Measurements from ENCODE around the gene FSTL4. TPM values are rescaled to one million over a fixed set of nuclear protein-coding genes. Genes with fewer than 3 reads are reported as not detected.
A peak's percentile ranks its signal among the peaks of the same experiment; 100 is the strongest.

Gene FSTL4
- total and polyA plus RNA-seq, 2 of the 13 experiments (the other 11 are each of a cell fraction or from before 2014, with no cell fraction given), result 2.1 to 3.0 TPM

- no peak for TF ChIP-seq CENPBD1 (CRISPR knock-in tag; IDR thresholded peaks at IDR 0.05; ENCODE audit: borderline replicate concordance, low read depth)
- no peak for TF ChIP-seq ZNF614 (CRISPR knock-in tag; IDR thresholded peaks at IDR 0.05; ENCODE audit: borderline replicate concordance)
- no peak for TF ChIP-seq ZHX2 (IDR thresholded peaks at IDR 0.05; ENCODE audit: low read depth)
- TF ChIP-seq ZHX2 (CRISPR knock-in tag; IDR thresholded peaks at IDR 0.05; ENCODE audit: borderline replicate concordance), result no peak
These were observed 257.8 kb downstream of the FSTL4 start (continued) for GRCh38 chr5:133354323-133355185.

- WGBS (ENCODE audit: low lambda C conversion rate), result 9% methylated on average over 7 of the region's 8 CpGs
- H3K9me3 ChIP-seq (ENCODE audit: low read length), result no peaks in the 10 kb centered on the region
- TF ChIP-seq MIER2 (CRISPR knock-in tag; IDR thresholded peaks at IDR 0.05) (peak; percentile 64; the same call in 1 of the 2 replicates), ZNF431 (CRISPR knock-in tag; IDR thresholded peaks at IDR 0.05; ENCODE audit: borderline replicate concordance, low read depth) (no peak), REST (IDR thresholded peaks at IDR 0.05; ENCODE audit: borderline replicate concordance in 1 of 2, low read depth in 1 of 2, low read length in 2 of 2) (peak; percentile 46 to 86), CTCF (CRISPR knock-in tag; IDR thresholded peaks at IDR 0.05) (peak; percentile 23; the same call in 1 of the 2 replicates), RXRB (CRISPR knock-in tag; IDR thresholded peaks at IDR 0.05; ENCODE audit: borderline replicate concordance) (0 out of 2 replicates have a peak, but pooled peaks have one; percentile 10)
These were observed 258.6 kb downstream of the FSTL4 start for GRCh38 chr5:133353741-133354140.

More at GRCh38 chr5:133353741-133354140, 258.6 kb downstream of the FSTL4 start:
- H3K36me3 ChIP-seq (replicated peaks in 1 of 2; ENCODE audit: control insufficient read depth in 1 of 2, insufficient read depth in 2 of 2, low read length in 2 of 2), result no peaks in the 10 kb centered on the region
- DNase-seq (ENCODE audit: low spot score) (no peak), FAIRE-seq (no peak), ATAC-seq (peak; percentile 86)
- H3K4me3 ChIP-seq (replicated peaks in 1 of 3; ENCODE audit: insufficient read depth in 1 of 3, low read depth in 2 of 3, low read length in 3 of 3), result no peak overlapping the region
- intact Hi-C loops (cut with micrococcal nuclease; ENCODE audit: unreplicated experiment) (no loop called here), in situ Hi-C loops (cut with HindIII; ENCODE audit: extremely low pct_ligation_motif_present, low pct_unique_long_range_greater_than_20kb) (no loop called here)
- H3K79me2 ChIP-seq (ENCODE audit: insufficient read depth, low read length), result no peaks in the 10 kb centered on the region
- POLR2A ChIA-PET, result no interaction called here
- H4K20me1 ChIP-seq (ENCODE audit: insufficient read depth, low read length), result no peaks in the 10 kb centered on the region
- peaks cover 0 to 6% of the 10 kb centered on the region in 2 experiments; a peak in 1 of 5 replicates for H3K27me3 ChIP-seq (ENCODE audit: control insufficient read depth in 1 of 2, insufficient read depth in 2 of 2, low read length in 2 of 2)
- BruUV-seq (replicated peaks), result no TSS peak
- CTCF ChIA-PET (ENCODE audit: low intra/inter-chr PET ratio, low total read pairs), result no interaction called here
- no peak overlapping the region for H3K27ac ChIP-seq (ENCODE audit: extremely low read length, insufficient read depth, low read length)
- H3K9ac ChIP-seq (ENCODE audit: insufficient read depth, low read depth, low read length), result no peak overlapping the region
- no peaks in the 10 kb centered on the region for H3K4me1 ChIP-seq (ENCODE audit: insufficient read depth, low read length)
- H3K4me2 ChIP-seq (ENCODE audit: low read depth, low read length), result no peak overlapping the region
- H2AFZ ChIP-seq (ENCODE audit: low read length), result no peak overlapping the region

Measured in HepG2 (cell line).